ENCODE results near the gene CLMN. TPM values are rescaled to one million over a fixed set of nuclear protein-coding genes. Genes with fewer than 3 reads are reported as not detected.

The CLMN gene
- total and polyA plus RNA-seq, 2 of the 8 experiments (the other 6 are each of a cell fraction or from before 2014, with no cell fraction given): 1.6 to 8.2 TPM

DNA sequence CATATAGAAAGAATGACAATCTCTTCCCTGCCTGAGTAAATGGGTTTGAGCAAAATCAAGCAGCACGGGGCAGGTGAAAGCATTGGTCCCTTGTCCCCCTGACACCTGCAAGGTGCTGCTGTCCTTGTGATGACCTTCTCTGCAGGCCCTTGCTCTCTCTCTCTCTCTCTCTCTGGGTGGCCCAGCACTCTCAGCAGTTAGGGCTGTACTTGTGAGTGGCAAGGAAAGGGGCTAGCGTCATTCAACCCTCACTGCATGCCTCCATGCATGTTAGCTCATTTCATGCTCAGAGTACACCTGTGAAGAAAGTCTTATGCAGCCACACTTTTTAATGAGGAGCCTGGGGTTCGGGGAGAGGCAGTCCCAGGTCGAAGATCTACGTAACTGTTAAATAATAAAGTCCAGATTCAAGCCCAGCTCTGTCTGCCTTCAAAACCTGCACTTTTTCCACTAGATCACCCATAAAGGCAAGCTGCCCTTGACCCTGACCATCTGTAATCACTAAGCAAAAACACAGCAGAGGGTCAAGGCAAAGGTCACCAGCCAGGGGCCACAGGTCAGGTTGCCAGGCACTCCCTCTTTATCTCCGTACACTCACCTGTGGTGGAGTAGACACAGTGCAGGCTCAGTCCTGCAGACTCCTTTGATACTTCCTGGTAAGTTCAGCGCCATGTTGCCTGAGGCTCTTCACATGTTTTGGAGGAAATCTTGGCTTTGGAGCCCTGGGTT is 44.9 kb upstream of the CLMN start:
- no peaks in the 10 kb centered on the region for H3K9me3 ChIP-seq (ENCODE audit: insufficient read depth in 2 of 2, low read depth in 1 of 2, low read length in 1 of 2)
- ChIA-PET CTCF (ENCODE audit: partially characterized antibody) (interaction anchor here (1.2 to 1.6 kb wide), 2 partner anchors 15 to 110 kb away, joined by 4 to 6 read pairs; no protein-coding TSS in a partner anchor), POLR2A (ENCODE audit: partially characterized antibody) (no interaction called here)
- no peaks in the 10 kb centered on the region for H3K79me1 ChIP-seq (ENCODE audit: low read depth, low read length)
- H3K4me1 ChIP-seq (replicated peaks in 1 of 4; ENCODE audit: control insufficient read depth in 3 of 4, insufficient read depth in 4 of 4, low read length in 3 of 4): peaks cover 7 to 33% (median 21%) of the 10 kb centered on the region in 4 experiments
- H4K91ac ChIP-seq (replicated peaks; ENCODE audit: insufficient read length, low read length): peak overlapping the region; percentile 34
- DNase-seq (ENCODE audit: low read depth in 1 of 2, low spot score in 2 of 2) (peak in 1 of 2 experiments; percentile 28), FAIRE-seq (no peak)
- no peak overlapping the region for H3K27ac ChIP-seq (ENCODE audit: low read depth, low read length)
- peaks cover 4% of the 10 kb centered on the region; the same call in 1 of the 2 replicates for H3K23me2 ChIP-seq (ENCODE audit: low read depth, low read length)
- H3K14ac ChIP-seq (ENCODE audit: insufficient read length): no peak overlapping the region
- no peak overlapping the region for H2BK20ac ChIP-seq (ENCODE audit: low read length)
- H3K56ac ChIP-seq (replicated peaks; ENCODE audit: insufficient read length, low read depth, low read length): no peak overlapping the region
- no peaks in the 10 kb centered on the region for H3K36me3 ChIP-seq (ENCODE audit: control insufficient read depth in 2 of 4, insufficient read depth in 4 of 4, low read length in 3 of 4)
- H3K4ac ChIP-seq (replicated peaks; ENCODE audit: insufficient read length, low read depth, low read length): no peak overlapping the region
- no peak overlapping the region for H2BK120ac ChIP-seq (replicated peaks; ENCODE audit: low read depth, low read length)
- H2BK15ac ChIP-seq (ENCODE audit: low read length): peak overlapping the region; percentile 73; the same call in 1 of the 2 replicates
- no peak overlapping the region for H2AFZ ChIP-seq (ENCODE audit: low read length)
- peaks cover 0 to 2% (median 0%) of the 10 kb centered on the region in 4 experiments; a peak in 3 of 7 replicates for H3K27me3 ChIP-seq (replicated peaks in 1 of 4; ENCODE audit: control insufficient read depth in 3 of 4, extremely low read depth in 1 of 4, insufficient read depth in 3 of 4, low read length in 3 of 4)
- H4K8ac ChIP-seq (ENCODE audit: extremely low read depth, insufficient read depth, low read length): no peak overlapping the region
- H3K4me2 ChIP-seq (ENCODE audit: insufficient read depth in 1 of 2, low read depth in 2 of 2, low read length in 2 of 2): no peak overlapping the region
- no peak overlapping the region for H2AK5ac ChIP-seq (ENCODE audit: low read depth, low read length)
- H3K23ac ChIP-seq (ENCODE audit: insufficient read length): no peak overlapping the region
- no peak overlapping the region for H3K18ac ChIP-seq (ENCODE audit: extremely low read depth, low read length)
- H4K5ac ChIP-seq (ENCODE audit: insufficient read length, low read depth, low read length): no peak overlapping the region
- no peaks in the 10 kb centered on the region for H4K20me1 ChIP-seq (replicated peaks in 1 of 2; ENCODE audit: control insufficient read depth in 1 of 2, insufficient read depth in 2 of 2, low read length in 2 of 2)
- H3K4me3 ChIP-seq (ENCODE audit: extremely low read depth in 1 of 4, insufficient read depth in 2 of 4, low read depth in 3 of 4, low read length in 4 of 4): no peak overlapping the region
- H2BK5ac ChIP-seq (ENCODE audit: low read depth, low read length): no peak overlapping the region
- no peak overlapping the region for H2BK12ac ChIP-seq (ENCODE audit: low read depth, low read length)
- no peak overlapping the region; a peak in 1 of 7 replicates for H3K9ac ChIP-seq (replicated peaks in 1 of 4; ENCODE audit: extremely low read depth in 1 of 4, low read depth in 3 of 4, low read length in 3 of 4)
- H3K79me2 ChIP-seq (ENCODE audit: control insufficient read depth in 1 of 2, insufficient read depth in 2 of 2, low read length in 2 of 2): no peaks in the 10 kb centered on the region
- WGBS, 2 experiments (ENCODE audit: extremely low coverage in 1 of 2, insufficient coverage in 1 of 2, insufficient read length in 1 of 2, insufficient replicate concordance in 2 of 2, low coverage in 1 of 2, low lambda C conversion rate in 2 of 2, missing lambda C conversion rate in 1 of 2): 86% methylated on average over 7 of the region's 7 CpGs; no CpG with 5 or more reads in 1 of the 2 experiments
- TF ChIP-seq BRCA1 (IDR thresholded peaks at IDR 0.05; ENCODE audit: low read depth, low read length) (no peak), RXRA (IDR thresholded peaks at IDR 0.05; ENCODE audit: insufficient read depth, low read depth, low read length) (no peak), MAX (IDR thresholded peaks at IDR 0.05) (no peak), TBP (IDR thresholded peaks at IDR 0.05; ENCODE audit: low read depth, low read length) (no peak), FOSL1 (IDR thresholded peaks at IDR 0.05; ENCODE audit: insufficient read depth, low read depth, low read length) (no peak)
- TF ChIP-seq, protein P1, sequence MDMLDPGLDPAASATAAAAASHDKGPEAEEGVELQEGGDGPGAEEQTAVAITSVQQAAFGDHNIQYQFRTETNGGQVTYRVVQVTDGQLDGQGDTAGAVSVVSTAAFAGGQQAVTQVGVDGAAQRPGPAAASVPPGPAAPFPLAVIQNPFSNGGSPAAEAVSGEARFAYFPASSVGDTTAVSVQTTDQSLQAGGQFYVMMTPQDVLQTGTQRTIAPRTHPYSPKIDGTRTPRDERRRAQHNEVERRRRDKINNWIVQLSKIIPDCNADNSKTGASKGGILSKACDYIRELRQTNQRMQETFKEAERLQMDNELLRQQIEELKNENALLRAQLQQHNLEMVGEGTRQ (IDR thresholded peaks at IDR 0.05; ENCODE audit: low read length): no peak
- TF ChIP-seq, protein P2, sequence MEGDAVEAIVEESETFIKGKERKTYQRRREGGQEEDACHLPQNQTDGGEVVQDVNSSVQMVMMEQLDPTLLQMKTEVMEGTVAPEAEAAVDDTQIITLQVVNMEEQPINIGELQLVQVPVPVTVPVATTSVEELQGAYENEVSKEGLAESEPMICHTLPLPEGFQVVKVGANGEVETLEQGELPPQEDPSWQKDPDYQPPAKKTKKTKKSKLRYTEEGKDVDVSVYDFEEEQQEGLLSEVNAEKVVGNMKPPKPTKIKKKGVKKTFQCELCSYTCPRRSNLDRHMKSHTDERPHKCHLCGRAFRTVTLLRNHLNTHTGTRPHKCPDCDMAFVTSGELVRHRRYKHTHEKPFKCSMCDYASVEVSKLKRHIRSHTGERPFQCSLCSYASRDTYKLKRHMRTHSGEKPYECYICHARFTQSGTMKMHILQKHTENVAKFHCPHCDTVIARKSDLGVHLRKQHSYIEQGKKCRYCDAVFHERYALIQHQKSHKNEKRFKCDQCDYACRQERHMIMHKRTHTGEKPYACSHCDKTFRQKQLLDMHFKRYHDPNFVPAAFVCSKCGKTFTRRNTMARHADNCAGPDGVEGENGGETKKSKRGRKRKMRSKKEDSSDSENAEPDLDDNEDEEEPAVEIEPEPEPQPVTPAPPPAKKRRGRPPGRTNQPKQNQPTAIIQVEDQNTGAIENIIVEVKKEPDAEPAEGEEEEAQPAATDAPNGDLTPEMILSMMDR (IDR thresholded peaks at IDR 0.05; ENCODE audit: control extremely low read depth in 1 of 3, insufficient read depth in 1 of 3, low read depth in 1 of 3, low read length in 3 of 3): no peak

All from H1 (cell line).